HG03159 (cell line): ENCODE results near the gene KCNA1.

Experiments
- ATAC-seq: cut with Tn5 transposase; IDR thresholded peaks from one replicate; pipeline ENCODE4 v1.9.1; 2021; ENCODE audit warnings: mild to moderate bottlenecking, moderate library complexity; ENCODE audit not compliant: unreplicated experiment

KCNA1 gene

DNA sequence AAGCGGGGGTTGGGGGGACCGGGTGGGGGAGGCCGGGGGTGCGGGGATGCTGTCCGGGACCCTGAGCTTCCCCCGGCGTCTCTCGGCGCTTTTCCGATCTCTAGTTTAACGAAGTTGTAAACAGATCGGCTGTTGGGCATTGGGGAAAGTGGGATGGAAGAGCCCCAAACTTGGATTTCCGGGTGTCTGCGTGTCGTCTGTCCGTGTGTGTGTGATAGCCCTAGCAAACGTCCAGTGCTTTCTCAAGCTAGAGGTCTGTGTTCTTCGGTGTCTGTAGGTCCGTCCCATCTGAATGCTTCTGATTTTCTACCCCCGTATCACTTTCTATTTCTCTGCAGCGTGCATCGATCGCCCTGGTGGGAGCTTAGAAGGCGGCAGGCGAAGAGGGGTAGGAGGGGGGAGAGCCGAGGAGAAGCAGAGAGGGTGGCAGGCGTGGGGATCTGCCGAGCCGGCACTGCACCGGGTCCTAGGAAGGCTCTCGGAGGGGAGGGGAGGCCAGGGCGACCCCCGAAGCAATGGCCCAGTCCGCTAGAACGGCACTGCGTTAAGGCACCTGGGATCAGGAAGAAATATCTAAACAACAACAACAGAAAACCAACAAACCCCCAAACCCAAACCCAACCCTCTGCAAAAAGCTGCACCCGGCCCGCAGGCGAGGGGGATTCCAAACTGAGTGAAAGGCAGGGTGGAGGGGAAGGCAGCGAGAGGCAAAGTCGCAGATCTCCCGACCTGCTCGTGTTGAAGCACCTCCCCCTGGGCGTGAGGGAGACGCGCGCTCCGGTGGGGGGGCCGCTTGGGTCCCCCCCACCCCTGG is 1.0 kb downstream of the KCNA1 start:
- no peak for ATAC-seq

DNA sequence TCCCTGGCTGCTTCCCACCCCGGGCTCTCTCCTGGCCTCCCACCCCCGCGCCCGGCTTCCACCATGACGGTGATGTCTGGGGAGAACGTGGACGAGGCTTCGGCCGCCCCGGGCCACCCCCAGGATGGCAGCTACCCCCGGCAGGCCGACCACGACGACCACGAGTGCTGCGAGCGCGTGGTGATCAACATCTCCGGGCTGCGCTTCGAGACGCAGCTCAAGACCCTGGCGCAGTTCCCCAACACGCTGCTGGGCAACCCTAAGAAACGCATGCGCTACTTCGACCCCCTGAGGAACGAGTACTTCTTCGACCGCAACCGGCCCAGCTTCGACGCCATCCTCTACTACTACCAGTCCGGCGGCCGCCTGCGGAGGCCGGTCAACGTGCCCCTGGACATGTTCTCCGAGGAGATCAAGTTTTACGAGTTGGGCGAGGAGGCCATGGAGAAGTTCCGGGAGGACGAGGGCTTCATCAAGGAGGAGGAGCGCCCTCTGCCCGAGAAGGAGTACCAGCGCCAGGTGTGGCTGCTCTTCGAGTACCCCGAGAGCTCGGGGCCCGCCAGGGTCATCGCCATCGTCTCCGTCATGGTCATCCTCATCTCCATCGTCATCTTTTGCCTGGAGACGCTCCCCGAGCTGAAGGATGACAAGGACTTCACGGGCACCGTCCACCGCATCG is 1.8 kb downstream of the KCNA1 start:
- ATAC-seq: no peak

DNA sequence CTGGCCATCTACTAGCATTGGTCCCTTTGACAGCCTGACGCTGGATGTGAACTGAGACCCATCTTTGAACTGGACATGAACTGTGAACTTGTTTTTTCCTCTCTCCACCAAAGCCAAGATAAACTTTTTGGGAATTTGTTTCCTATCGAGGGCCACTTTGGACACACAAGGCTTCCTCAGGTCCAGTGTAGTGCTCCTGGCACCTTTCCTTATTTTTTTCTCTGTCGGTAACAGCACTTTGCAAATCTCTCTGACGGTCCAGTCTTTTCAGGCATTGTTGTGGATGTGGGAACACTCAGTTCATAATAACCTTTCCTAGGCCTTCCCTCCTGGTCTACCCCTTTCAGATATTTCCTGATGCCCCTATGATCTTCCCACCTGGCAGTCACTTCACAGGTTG is 5.0 kb downstream of the KCNA1 start:
- ATAC-seq: no peak

DNA sequence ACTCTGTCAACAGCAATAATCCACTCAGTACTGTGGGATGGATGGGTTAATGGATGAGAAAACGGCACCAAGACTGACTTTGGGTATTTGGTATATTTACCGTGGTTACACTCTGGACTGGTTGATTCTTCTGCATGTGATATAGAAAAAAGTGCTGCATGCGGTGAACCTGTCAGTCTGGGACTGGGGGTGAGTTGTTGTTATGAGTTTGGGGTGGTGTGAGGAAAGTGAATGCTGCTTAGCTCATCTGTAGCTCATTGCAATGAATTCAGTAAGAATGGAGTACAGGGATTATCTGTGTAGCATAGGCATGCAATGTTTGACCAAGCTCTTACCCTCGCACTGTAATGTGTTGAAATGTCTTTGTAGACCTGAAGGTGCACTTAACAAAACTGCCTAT is 6.0 kb downstream of the KCNA1 start:
- ATAC-seq: no peak

DNA sequence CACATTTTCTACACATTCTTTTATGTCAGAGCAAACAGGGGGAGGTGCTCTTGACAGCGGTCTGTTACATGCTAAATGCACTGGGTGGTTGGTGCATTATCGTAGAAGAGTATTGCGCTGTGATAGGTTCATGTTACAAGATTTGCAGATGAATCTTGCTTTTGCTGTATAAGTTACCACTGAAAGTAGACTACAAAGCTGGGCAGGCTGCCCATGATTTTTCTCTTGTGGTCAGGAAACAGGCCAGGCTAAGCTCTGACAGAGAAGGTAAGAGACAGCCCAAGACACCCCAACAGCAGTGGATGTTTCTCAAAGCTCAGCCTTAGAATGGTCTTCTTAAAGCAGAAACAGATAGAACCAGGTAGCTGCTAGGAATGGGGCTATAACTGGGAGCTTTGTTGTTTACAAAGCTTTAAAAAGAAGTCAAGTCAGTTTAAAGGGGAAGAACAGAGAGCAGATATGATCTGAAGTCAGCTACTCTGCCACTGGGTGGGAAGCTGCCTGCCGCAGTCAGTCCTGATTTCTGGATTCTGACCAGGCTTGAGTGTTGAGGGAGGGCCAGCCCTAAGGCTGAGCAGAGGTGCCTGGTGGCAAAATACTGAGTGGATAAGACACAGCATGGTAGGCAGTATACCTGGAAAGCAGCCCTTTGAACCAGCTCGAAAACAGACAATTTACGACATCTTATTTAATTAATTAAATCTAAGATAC is 9.4 kb downstream of the KCNA1 start:
- no peak for ATAC-seq

DNA sequence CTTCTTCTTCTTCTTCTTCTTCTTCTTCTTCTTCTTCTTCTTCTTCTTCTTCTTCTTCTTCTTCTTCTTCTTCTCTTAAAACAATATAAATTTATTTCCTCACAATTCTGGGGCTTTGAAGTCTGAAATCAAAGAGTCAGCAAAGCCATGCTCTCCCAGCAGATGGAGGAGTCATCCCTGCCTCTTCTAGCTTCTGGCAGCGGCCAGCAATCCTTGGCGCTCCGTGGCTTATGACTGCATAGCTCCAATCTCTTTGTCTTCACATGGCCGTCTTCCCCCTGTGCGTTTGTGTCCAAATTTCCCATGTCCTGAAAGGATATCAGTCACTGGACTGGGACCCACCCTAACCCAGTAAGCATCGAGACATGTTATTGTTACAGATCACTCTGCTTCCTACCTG is 22.9 kb downstream of the KCNA1 start:
- ATAC-seq: no peak

DNA sequence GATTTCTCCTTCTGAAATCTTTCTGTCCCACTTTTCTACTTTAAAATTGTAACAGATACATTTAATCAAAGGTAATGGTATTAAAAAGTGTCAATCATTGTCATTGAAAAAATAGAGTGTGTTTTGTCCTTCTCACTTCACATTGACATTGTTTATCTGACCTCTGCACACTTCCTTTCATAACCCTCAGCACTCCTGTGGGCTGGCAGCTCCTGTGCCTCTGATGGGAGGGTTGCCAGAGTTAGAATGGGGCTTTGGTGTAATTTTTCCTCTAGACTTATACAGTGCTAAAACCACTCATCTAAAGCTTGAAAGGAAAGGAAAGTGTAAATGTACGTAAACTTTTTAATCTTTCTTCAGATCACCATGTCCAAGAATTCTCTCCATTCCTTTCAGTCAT is 23.7 kb downstream of the KCNA1 start:
- ATAC-seq: no peak

DNA sequence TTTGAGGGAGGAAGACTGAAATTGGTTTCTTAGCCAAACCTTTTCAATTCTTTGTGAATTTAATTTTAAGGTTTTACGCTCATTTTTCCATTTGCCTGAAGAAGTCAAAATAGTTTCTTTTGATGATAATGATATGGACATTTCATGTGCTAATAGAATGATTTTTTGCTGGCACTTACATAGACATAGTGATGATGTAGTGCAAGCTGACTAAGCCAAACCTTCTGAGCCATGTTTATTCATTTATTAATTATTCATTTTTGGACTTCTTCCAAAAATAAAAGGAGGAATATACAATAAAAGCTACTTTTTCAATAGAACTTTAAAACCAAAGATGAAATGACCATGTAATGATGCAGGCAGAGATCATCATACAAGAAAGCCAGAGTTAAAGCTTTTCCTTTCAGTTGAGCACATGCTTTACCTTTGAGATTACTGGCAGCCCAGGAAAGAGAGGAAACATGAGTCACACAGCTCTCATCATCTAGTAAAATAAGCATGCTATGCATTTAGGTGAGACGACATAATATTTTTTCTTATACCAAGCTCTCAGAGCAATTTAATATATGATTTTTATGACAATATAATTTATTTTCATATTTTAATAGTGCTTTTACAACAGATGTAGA is 24.8 kb downstream of the KCNA1 start:
- no peak for ATAC-seq

DNA sequence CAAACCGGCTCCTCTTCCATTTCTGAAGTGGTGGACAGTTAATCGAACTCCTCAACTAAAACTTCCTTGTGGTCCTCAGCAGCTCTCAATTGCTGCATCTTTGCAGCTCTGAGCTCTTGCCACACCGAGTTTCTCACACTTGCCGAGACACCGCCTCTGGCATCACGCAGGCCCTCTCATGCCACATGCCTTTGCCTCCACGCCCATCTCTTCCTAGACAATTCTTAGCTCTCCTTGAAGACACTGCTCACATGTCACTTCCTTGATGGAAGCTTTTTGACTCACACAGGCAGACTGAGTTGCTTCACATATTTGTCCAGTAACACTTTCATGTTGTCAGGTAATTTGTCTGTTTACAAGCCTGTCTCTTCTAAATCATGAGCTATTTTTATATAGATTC is 29.2 kb downstream of the KCNA1 start:
- ATAC-seq: no peak

DNA sequence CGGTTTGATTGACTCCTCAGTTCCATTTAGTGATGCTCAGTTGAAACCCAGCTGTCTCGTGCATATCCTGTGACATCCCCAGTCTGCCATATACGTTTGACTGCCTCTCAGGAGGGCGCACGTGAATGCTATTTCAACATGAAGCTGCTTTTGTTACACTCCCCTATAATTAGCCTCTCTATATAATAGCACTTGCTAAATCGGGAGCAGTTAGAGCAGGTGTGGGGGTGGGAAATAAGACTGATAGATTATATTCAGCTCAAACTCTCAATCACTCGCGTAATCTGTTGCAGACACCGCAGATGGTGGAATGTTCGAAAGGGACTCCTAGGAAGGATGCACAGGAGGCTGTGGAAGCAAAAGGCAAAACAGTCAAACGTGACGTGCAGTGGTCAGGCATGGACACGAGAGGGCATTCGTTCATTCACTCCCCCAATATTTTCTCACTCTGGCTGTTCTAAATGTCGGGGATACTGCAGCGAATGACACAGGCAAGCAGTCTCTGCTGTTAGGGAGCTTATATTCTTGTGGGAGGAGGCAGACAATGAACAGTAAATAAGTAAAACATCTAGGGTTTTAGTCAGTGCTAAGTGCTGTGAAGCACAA is 29.8 kb downstream of the KCNA1 start:
- no peak for ATAC-seq

DNA sequence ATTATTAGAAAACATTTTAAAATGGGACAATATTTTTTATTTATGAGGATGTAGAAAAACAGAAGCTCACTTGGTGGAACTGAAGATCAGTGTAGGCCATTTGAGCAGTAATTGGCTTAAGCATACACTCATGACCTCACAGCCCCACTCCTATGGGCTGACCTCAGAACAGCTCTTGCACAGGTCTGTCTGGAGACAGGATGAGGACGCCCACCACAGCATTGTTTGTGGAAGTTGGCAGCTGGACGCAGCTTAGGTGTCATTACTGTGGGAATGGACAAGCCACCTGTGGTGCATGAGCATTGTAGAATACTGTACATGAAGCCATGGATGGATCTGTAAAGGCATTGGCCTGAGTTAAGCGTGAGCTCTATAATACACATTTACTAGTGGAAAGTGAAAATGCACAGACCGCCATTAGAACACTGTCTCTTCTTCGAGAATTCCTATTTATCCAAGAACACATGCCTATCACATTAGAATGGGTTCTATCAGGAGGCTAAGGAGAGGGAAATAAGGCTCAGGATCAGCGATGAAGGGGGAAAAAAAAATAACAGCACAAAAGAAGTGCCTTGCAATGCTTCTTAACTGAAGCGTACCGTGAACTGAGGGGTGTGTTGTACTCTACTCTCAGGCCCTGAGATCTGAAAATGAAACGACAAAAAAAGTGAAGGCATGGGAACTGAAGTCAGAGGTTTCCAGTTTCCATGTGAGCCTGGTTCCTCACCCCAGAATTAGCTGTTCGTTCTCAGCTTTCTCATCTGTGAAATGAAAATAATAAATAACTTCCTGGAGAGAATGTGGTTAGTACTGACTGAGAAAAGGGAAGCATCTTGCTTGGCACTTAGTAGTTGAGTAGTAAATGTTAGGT is 33.6 kb downstream of the KCNA1 start:
- peak; percentile 86 for ATAC-seq

DNA sequence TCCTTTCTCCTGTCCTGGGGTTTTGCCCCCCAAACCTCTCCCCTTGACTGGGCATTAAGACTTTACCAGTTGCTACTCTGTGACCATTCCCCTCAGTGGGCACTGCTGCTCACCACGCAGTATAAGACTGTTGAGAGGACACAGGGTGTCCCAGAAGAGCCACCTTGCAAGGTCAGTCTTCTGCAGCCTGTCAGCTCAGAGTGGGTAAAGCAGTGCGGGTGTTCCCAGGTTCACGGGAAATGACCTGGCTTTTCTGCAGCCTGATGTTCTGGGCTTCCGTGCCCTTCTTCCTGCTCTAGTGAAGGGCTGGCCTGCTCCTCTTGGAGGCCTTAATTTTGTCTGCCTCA is 34.2 kb downstream of the KCNA1 start:
- peak; percentile 30 for ATAC-seq

DNA sequence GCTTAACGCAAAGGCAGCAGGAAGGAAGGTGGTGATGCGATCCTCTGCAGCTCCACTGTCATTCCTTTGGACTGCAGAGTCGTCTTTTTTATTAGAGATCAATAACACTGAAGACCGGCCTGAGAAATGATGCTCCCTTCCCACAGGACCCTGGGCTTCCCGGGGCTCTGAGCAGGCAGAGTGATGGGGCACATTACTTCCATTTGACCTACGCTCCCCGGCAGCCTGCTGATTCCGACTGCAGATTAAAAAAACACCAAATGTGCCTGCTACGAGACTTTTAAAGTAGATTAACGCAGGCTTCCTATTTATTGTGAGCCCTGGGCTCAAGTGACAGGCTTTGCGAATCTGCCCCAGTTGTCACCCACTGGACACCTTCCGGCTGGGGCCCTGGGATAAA is 37.5 kb downstream of the KCNA1 start:
- no peak for ATAC-seq

DNA sequence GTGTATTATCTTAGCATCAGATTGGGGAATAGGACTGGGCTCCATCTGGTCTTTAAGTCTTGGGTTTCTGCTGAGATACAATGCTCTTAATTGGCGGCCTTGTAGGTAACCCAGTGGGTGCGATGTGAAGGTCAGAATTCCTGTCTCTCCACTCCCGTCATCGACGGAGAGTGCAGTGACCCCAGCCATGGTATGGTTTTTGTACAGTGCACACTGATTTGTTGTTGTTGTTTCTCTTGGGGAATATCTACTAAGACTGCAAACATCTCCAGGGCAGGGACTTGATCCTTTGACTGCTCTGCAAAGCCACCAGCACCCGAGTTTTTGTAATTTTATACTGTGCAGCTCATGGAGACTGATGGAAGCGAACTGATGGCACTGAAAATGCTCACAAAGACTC is 41.4 kb downstream of the KCNA1 start:
- ATAC-seq: no peak

DNA sequence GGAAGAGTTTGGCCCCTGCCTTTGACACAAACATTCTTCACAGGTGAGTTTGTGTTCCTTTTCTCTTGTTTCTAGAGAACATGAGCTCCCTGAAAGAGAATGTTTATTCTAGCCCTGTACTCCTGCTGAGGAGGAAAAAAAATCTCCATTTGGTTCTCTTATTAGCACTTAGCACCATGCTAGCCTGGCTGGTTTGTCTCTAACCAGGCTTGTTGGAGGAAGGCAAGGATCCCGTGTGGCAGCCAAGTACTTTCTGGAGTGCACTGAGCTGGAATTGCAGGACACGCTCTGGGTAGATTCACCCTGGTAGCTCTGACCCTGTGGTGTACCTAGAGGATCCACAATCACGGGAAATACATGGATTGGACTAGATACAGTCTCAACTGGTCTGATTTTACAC is 41.9 kb downstream of the KCNA1 start:
- ATAC-seq: no peak

DNA sequence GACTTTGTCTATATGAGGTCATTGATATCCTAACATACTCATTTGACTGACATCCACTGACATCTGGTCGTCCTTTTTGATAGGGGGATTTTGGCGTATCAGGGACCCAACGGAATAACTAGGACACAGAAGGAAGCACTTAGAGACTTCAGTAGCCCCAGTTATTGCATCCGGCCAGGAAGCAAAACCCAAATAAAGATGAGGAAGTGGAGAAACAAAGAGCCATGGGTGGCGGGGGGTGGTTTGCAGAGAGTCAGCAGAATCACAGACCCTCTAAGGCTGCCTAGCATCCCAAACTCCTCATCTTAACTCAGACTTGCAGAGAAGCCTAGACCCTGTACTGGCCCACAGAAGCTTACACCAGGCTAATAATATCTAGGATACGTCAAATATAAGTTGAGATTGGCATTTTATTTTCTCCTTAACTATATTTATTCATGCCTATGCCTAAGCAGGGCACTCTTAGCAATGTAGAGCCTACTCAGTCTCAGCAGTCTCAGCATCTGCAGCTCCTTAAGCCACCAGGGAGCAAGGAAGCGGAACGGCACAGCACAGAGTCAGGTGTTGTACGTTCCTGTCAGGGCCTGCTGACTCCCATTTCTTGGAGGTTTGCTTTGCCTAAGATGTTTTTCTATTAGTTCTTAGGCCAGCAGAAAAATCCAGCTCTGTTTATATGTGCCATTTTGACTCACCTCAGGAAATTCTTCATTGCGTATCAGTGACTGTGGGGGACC is 45.1 kb downstream of the KCNA1 start:
- ATAC-seq: no peak

DNA sequence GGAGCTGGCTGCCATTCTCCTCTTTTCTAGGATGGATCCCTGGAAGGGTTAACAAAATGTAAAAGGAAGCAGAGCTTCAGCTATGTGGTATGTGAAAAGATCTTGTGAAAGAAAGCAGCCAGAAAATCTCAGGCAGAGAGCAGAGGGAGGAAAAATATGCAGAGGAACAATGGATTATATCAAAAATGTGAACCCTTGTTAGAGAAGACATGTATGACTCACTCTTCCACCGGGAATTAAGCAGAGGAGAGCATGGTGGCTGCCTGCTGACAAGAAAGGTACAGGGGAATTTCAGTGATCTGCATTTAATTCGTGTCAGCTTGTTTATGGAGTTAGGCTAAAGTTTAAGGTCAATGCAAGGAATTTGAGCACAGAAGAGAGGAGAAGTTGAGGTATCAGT is 46.3 kb downstream of the KCNA1 start:
- no peak for ATAC-seq

DNA sequence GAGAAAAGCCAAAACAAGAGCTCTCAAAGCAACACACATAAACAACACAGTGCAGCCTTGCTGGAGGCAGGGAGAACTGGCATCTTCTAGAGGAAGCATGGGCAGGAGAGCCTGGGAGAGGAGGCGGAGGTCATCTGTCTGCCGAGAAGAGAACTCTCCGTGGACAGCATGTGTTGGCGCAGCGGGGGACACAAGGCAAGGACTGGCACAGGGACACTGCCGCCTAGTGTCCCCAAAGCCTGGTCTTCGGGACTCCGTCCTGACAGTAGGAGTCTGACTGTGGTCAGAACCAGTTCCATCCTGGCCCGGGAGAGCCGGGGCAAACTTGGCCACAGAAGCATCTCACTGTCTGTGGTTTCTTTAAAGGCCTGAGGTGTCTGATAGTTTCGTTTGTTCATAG is 47.3 kb downstream of the KCNA1 start:
- ATAC-seq: no peak

DNA sequence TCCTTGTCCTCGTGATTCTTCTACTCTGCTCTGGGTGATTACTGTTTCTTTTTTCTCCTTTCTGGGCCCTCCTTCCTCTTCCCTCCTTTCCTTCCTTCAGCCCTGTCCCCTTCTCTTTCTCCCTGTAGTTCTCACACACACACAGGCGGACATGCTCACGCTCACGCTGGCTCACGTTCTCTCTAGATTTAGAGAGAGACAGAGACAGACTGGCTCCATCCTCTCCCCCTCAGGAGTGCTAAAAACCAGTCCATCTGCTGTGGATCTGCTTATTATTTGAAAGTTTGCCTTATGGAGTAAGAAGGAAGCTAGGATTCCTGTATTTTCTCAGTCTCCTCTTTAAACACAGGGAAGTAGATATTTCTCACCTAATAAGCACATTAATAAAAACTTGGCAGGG is 48.1 kb downstream of the KCNA1 start:
- no peak for ATAC-seq
